CD14-positive monocyte (primary cell): ENCODE measurements around the gene WDFY3. TPM values are rescaled to one million over a fixed set of nuclear protein-coding genes. Genes with fewer than 3 reads are reported as not detected.

ENCODE experiments used
- DNase-seq, 3 donors: peaks; one replicate each; pipeline ENCODE4 v3.0.0-alpha.2; 2011 to 2022
- H2AFZ ChIP-seq: 2 replicates; pipeline ENCODE4 v1.6.0; 2012; ENCODE audit warnings: mild to moderate bottlenecking, low read depth, low read length, inconsistent platforms; ENCODE audit not compliant: insufficient read depth, poor library complexity, severe bottlenecking
- H3K27ac ChIP-seq, 2 donors: 1 replicate in 1 of 2; 2 replicates in 1 of 2; pipeline ENCODE4 v1.5.1; 2012 to 2013; ENCODE audit warnings: low read length in 2 of 2, control low read depth in 1 of 2, inconsistent platforms in 1 of 2, low read depth in 1 of 2, mild to moderate bottlenecking in 1 of 2
- H3K27me3 ChIP-seq, 2 donors: one replicate each; pipeline versions ENCODE4 v1.6.0 to v1.6.1; 2011 to 2013; ENCODE audit warnings: low read length in 2 of 2; ENCODE audit not compliant: control insufficient read depth in 2 of 2, insufficient read depth in 2 of 2
- H3K36me3 ChIP-seq, 2 donors: replicated peaks in 1 of 2; 1 replicate in 1 of 2; 2 replicates in 1 of 2; pipeline versions ENCODE4 v1.5.1 to v1.6.1; 2012 to 2013; ENCODE audit warnings: low read length in 2 of 2, control low read depth in 1 of 2, inconsistent platforms in 1 of 2, mild to moderate bottlenecking in 1 of 2; ENCODE audit not compliant: insufficient read depth in 2 of 2, control insufficient read depth in 1 of 2
- H3K4me1 ChIP-seq, 2 donors: 1 replicate in 1 of 2; 2 replicates in 1 of 2; pipeline versions ENCODE4 v1.5.1 to v1.6.1; 2012 to 2013; ENCODE audit warnings: low read length in 2 of 2, control low read depth in 1 of 2, inconsistent platforms in 1 of 2, mild to moderate bottlenecking in 1 of 2, moderate library complexity in 1 of 2; ENCODE audit not compliant: insufficient read depth in 2 of 2, control insufficient read depth in 1 of 2
- H3K4me2 ChIP-seq: replicated peaks from 2 replicates; pipeline ENCODE3; 2012; ENCODE audit warnings: low read length, moderate library complexity, mild to moderate bottlenecking; ENCODE audit not compliant: poor library complexity, severe bottlenecking; ENCODE audit errors: extremely low read depth
- H3K4me3 ChIP-seq, 3 experiments: fragments of 200-600 bp in 1 of 3; sonication (generic) in 1 of 3; replicated peaks in 1 of 3; 1 replicate in 2 of 3; 2 replicates in 1 of 3; pipeline ENCODE4 v1.5.1; 2011 to 2013; ENCODE audit warnings: low read length in 3 of 3, mild to moderate bottlenecking in 3 of 3, control low read depth in 2 of 3, low read depth in 2 of 3, inconsistent platforms in 1 of 3, moderate library complexity in 1 of 3
- H3K79me2 ChIP-seq: 2 replicates; pipeline ENCODE4 v1.6.0; 2012; ENCODE audit warnings: mild to moderate bottlenecking, control low read depth, inconsistent platforms, low read length, moderate library complexity; ENCODE audit not compliant: insufficient read depth
- H3K9ac ChIP-seq: 2 replicates; pipeline ENCODE4 v1.6.0; 2017; ENCODE audit warnings: low read length, mild to moderate bottlenecking; ENCODE audit not compliant: insufficient read depth, poor library complexity, severe bottlenecking
- H3K9me3 ChIP-seq, 2 donors: replicated peaks in 1 of 2; 1 replicate in 1 of 2; 2 replicates in 1 of 2; pipeline versions ENCODE4 v1.5.1 to v1.6.1; 2012 to 2013; ENCODE audit warnings: low read length in 2 of 2, control low read depth in 1 of 2; ENCODE audit not compliant: control insufficient read depth in 1 of 2, insufficient read depth in 1 of 2
- H4K20me1 ChIP-seq: 2 replicates; pipeline ENCODE4 v1.6.0; 2012; ENCODE audit warnings: mild to moderate bottlenecking, low read length, control low read depth, moderate library complexity; ENCODE audit not compliant: insufficient read depth
- H3K27ac Mint-ChIP-seq, 7 donors: one replicate each; pipeline ENCODE4 v1.8.0; 2020; ENCODE audit warnings: mild to moderate bottlenecking in 7 of 7, mixed read lengths in 7 of 7, moderate library complexity in 6 of 7, inconsistent platforms in 2 of 7
- H3K27me3 Mint-ChIP-seq, 3 donors: one replicate each; pipeline ENCODE4 v1.8.0; 2021 to 2022; ENCODE audit warnings: low read depth in 3 of 3, mild to moderate bottlenecking in 3 of 3, mixed read lengths in 3 of 3, moderate library complexity in 3 of 3, inconsistent platforms in 1 of 3
- H3K36me3 Mint-ChIP-seq, 2 donors: one replicate each; pipeline ENCODE4 v1.8.0; 2020; ENCODE audit warnings: mixed read lengths in 2 of 2, inconsistent platforms in 1 of 2, mild to moderate bottlenecking in 1 of 2
- H3K4me1 Mint-ChIP-seq: one replicate; pipeline ENCODE4 v1.8.0; 2020; ENCODE audit warnings: mild to moderate bottlenecking, mixed read lengths
- H3K4me3 Mint-ChIP-seq, 2 donors: one replicate each; pipeline ENCODE4 v1.8.0; 2020; ENCODE audit warnings: mild to moderate bottlenecking in 2 of 2, mixed read lengths in 2 of 2, moderate library complexity in 1 of 2
- H3K9me3 Mint-ChIP-seq, 7 donors: one replicate each; pipeline ENCODE4 v1.8.0; 2020 to 2022; ENCODE audit warnings: mixed read lengths in 7 of 7, mild to moderate bottlenecking in 6 of 7, moderate library complexity in 6 of 7, inconsistent platforms in 2 of 7
- WGBS: methylation state at CpG from one replicate; pipeline ENCODE4 v1.1.5; 2013; ENCODE audit warnings: missing lambda C conversion rate; ENCODE audit not compliant: insufficient coverage; 5-methylcytosine and 5-hydroxymethylcytosine counted together
- intact Hi-C, 2 donors: fragments of 100-400 bp; cut with micrococcal nuclease; formaldehyde crosslinking; loops; one replicate each; pipeline versions ENCODE4 v1.15.0 to v1.15.1; 2023
- polyA plus RNA-seq, 3 donors: library from polyadenylated mRNA; depleted of rRNA in 1 of 3; unstranded in 2 of 3; stranded (reverse) in 1 of 3; fragments of 300-500 nt in 2 of 3; fragments of >200 nt in 1 of 3; fragmentation: Illumina TruSeq in 2 of 3; gene quantifications; 1 replicate in 2 of 3; 2 replicates in 1 of 3; pipeline ENCODE4 v1.2.3, GENCODE V29; 2012 to 2021
- TF ChIP-seq, protein P1 (sequence below): fragments of 200-600 bp; IDR thresholded peaks from one replicate; pipeline ENCODE4 v1.8.0; 2022; ENCODE audit warnings: antibody characterized with exemption, mild to moderate bottlenecking

The WDFY3 gene
- polyA plus RNA-seq, 3 donors: 5.6 to 35.5 (median 5.9) TPM

GRCh38 chr4:84780719-84781118, 185.8 kb downstream of the WDFY3 start:
- DNase-seq: no peak
- Mint-ChIP-seq H3K9me3 (peaks cover 0 to 2% (median 0%) of the 10 kb centered on the region in 7 donors), H3K27ac (no peak overlapping the region), H3K4me3 (no peak overlapping the region), H3K27me3 (no peaks in the 10 kb centered on the region), H3K36me3 (peaks cover 49 to 56% of the 10 kb centered on the region in 2 donors), H3K4me1 (no peaks in the 10 kb centered on the region)
- TF ChIP-seq, protein P1, sequence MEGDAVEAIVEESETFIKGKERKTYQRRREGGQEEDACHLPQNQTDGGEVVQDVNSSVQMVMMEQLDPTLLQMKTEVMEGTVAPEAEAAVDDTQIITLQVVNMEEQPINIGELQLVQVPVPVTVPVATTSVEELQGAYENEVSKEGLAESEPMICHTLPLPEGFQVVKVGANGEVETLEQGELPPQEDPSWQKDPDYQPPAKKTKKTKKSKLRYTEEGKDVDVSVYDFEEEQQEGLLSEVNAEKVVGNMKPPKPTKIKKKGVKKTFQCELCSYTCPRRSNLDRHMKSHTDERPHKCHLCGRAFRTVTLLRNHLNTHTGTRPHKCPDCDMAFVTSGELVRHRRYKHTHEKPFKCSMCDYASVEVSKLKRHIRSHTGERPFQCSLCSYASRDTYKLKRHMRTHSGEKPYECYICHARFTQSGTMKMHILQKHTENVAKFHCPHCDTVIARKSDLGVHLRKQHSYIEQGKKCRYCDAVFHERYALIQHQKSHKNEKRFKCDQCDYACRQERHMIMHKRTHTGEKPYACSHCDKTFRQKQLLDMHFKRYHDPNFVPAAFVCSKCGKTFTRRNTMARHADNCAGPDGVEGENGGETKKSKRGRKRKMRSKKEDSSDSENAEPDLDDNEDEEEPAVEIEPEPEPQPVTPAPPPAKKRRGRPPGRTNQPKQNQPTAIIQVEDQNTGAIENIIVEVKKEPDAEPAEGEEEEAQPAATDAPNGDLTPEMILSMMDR: no peak
- Histone ChIP-seq H3K79me2 (no peaks in the 10 kb centered on the region), H3K27ac (no peak overlapping the region), H3K4me3 (no peak overlapping the region), H2AFZ (no peak overlapping the region), H3K4me1 (no peaks in the 10 kb centered on the region), H4K20me1 (peaks cover 4% of the 10 kb centered on the region), H3K9ac (no peak overlapping the region), H3K36me3 (peaks cover 91 to 98% of the 10 kb centered on the region in 2 donors), H3K9me3 (no peaks in the 10 kb centered on the region), H3K4me2 (no peak overlapping the region), H3K27me3 (no peaks in the 10 kb centered on the region)
- intact Hi-C loops: no loop called here
- whole genome bisulfite sequencing: no CpG with 5 or more reads among the region's 3 CpGs

- no peaks in the 10 kb centered on the region for H3K4me1 Mint-ChIP-seq
- TF ChIP-seq, protein P1: no peak
- Histone ChIP-seq H3K27me3 (no peaks in the 10 kb centered on the region), H2AFZ (no peak overlapping the region), H4K20me1 (peaks cover 4% of the 10 kb centered on the region), H3K4me3 (no peak overlapping the region), H3K4me1 (no peaks in the 10 kb centered on the region), H3K4me2 (no peak overlapping the region), H3K79me2 (no peaks in the 10 kb centered on the region), H3K36me3 (peaks cover 92 to 98% of the 10 kb centered on the region in 2 donors), H3K9ac (no peak overlapping the region), H3K27ac (no peak overlapping the region), H3K9me3 (no peaks in the 10 kb centered on the region)
- H3K27me3 Mint-ChIP-seq: no peaks in the 10 kb centered on the region
- peaks cover 73 to 76% of the 10 kb centered on the region in 2 donors for H3K36me3 Mint-ChIP-seq
- intact Hi-C loops: no loop called here
- no peak overlapping the region for H3K4me3 Mint-ChIP-seq
- DNase-seq: no peak
- H3K27ac Mint-ChIP-seq: no peak overlapping the region
- H3K9me3 Mint-ChIP-seq: no peaks in the 10 kb centered on the region
Observed at GRCh38 chr4:84778041-84778440, 188.4 kb downstream of the WDFY3 start.
